GM12892 (cell line): ENCODE results near the gene SNCA.

Experiments
- POLR2A ChIP-seq: IDR thresholded peaks from 2 replicates; pipeline ENCODE4 v1.6.1; 2011; ENCODE audit warnings: low read depth, low read length, control low read depth
- POLR2AphosphoS5 ChIP-seq: IDR thresholded peaks from 2 replicates; pipeline ENCODE4 v1.6.1; 2011; ENCODE audit warnings: low read depth, low read length, control low read depth

DNA sequence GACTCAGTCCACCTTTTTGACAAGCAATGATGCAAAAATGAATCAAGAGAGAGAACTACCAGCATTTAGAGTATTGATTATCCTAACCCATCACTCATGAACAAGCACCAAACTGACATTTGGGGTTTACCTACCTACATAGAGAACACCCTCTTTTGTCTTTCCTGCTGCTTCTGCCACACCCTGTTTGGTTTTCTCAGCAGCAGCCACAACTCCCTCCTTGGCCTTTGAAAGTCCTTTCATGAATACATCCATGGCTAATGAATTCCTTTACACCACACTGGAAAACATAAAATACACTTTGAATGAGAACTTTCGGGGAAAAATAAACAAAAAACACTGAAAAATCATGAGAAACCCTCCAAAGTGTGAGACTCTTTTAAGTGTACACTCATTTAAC is 1.5 kb downstream of the SNCA start:
- TF ChIP-seq POLR2AphosphoS5: no peak
- TF ChIP-seq POLR2A: no peak
